AG04449 (cell line): Measurements from ENCODE around the gene ALG9.
A peak's percentile ranks its signal among the peaks of the same experiment; 100 is the strongest.

Experiments
- CTCF ChIA-PET: fragments of 350-600 bp; formaldehyde crosslinking; extraction: SDS; loops from one replicate; lab custom pipeline; 2021; ENCODE audit warnings: antibody characterized with exemption; lab: Yijun Ruan, JAX
- POLR2A ChIA-PET: fragments of 400-600, 350-600 bp; formaldehyde crosslinking; extraction: SDS; loops from one replicate; lab custom pipeline; 2020; ENCODE audit warnings: antibody characterized with exemption, inconsistent platforms; lab: Yijun Ruan, JAX
- DNase-seq: peaks from one replicate; pipeline ENCODE4 v3.0.0-alpha.2; 2010; ENCODE audit warnings: low read depth, low spot score
- H3K4me3 ChIP-seq: 2 replicates; pipeline ENCODE4 v1.5.1; 2011; ENCODE audit warnings: low read depth, mild to moderate bottlenecking, control low read depth, low read length
- CTCF ChIP-seq: IDR thresholded peaks from one replicate; pipeline ENCODE4 v1.5.1; 2011; ENCODE audit warnings: mild to moderate bottlenecking, moderate library complexity, low read length, control low read depth, inconsistent platforms; ENCODE audit not compliant: insufficient read depth; ENCODE audit errors: missing control alignments

Gene ALG9

GRCh38 chr11:111851636-111852035 lies 19.7 kb downstream of the ALG9 start:
- no peak for DNase-seq
- H3K4me3 ChIP-seq: no peak overlapping the region
- ChIA-PET POLR2A (interaction anchor here (1.4 kb wide), 1 partner anchor 20 kb away, joined by 4 read pairs; the partner anchor contains the start of gene ALG9), CTCF (interaction anchor here (0.6 to 8.0 kb wide), 19 partner anchors 8 to 572 kb away, joined by 3 to 51 read pairs (median 4); no protein-coding TSS in a partner anchor)
- peak; percentile 35 for TF ChIP-seq CTCF

GRCh38 chr11:111851067-111851466 lies 20.3 kb downstream of the ALG9 start:
- DNase-seq: no peak
- ChIA-PET POLR2A (interaction anchor here (1.4 kb wide), 1 partner anchor 20 kb away, joined by 4 read pairs; the partner anchor contains the start of gene ALG9), CTCF (interaction anchor here (0.8 to 8.0 kb wide), 16 partner anchors 8 to 397 kb away, joined by 3 to 51 read pairs (median 4); no protein-coding TSS in a partner anchor)
- no peak for TF ChIP-seq CTCF
- H3K4me3 ChIP-seq: no peak overlapping the region

- no peak overlapping the region for H3K4me3 ChIP-seq
- DNase-seq: no peak
- no peak for TF ChIP-seq CTCF
- ChIA-PET CTCF (interaction anchor here (1.0 to 3.2 kb wide), 6 partner anchors 10 to 264 kb away, joined by 3 to 14 read pairs (median 4); no protein-coding TSS in a partner anchor), POLR2A (no interaction called here)
Measured at GRCh38 chr11:111849631-111850030, 21.8 kb downstream of the ALG9 start.

GRCh38 chr11:111846636-111847035 lies 24.7 kb downstream of the ALG9 start:
- no peak for DNase-seq
- POLR2A ChIA-PET: interaction anchor here (0.7 to 1.0 kb wide), 3 partner anchors 11 to 274 kb away, joined by 3 to 4 read pairs (median 3); no protein-coding TSS in a partner anchor
- no peak for TF ChIP-seq CTCF
- CTCF ChIA-PET: interaction anchor here (0.5 to 7.6 kb wide), 16 partner anchors 9 to 392 kb away, joined by 3 to 66 read pairs (median 4); no protein-coding TSS in a partner anchor
- no peak overlapping the region for H3K4me3 ChIP-seq

GRCh38 chr11:111846063-111846462 lies 25.3 kb downstream of the ALG9 start:
- H3K4me3 ChIP-seq: no peak overlapping the region
- CTCF ChIA-PET: interaction anchor here (0.7 to 7.6 kb wide), 12 partner anchors 8 to 391 kb away, joined by 3 to 66 read pairs (median 8); no protein-coding TSS in a partner anchor
- POLR2A ChIA-PET: interaction anchor here (0.7 to 0.9 kb wide), 2 partner anchors 12 to 273 kb away, joined by 3 read pairs; no protein-coding TSS in a partner anchor
- DNase-seq: no peak
- no peak for TF ChIP-seq CTCF

GRCh38 chr11:111845276-111846028 lies 25.9 kb downstream of the ALG9 start:
- TF ChIP-seq CTCF: no peak
- POLR2A ChIA-PET: no interaction called here
- DNase-seq: no peak
- CTCF ChIA-PET: interaction anchor here (0.8 to 7.6 kb wide), 11 partner anchors 8 to 391 kb away, joined by 3 to 66 read pairs (median 14); no protein-coding TSS in a partner anchor
- H3K4me3 ChIP-seq: no peak overlapping the region
